SW 1271 (cell line): ENCODE results near the gene PLEKHA5.

Experiments used
- DNase-seq, 2 experiments: peaks; one replicate each; lab custom pipeline; 2025; lab: John Stamatoyannopoulos, UW

PLEKHA5 gene

GRCh38 chr12:19230896-19231295, 101.4 kb downstream of the PLEKHA5 start:
- no peak for DNase-seq

- no peak for DNase-seq
Observed at GRCh38 chr12:19234171-19234704, 104.7 kb downstream of the PLEKHA5 start.

- no peak for DNase-seq
Observed at GRCh38 chr12:19234981-19235871, 105.7 kb downstream of the PLEKHA5 start.

GRCh38 chr12:19236656-19237055, 107.1 kb downstream of the PLEKHA5 start:
- no peak for DNase-seq

GRCh38 chr12:19238540-19238939, 109.0 kb downstream of the PLEKHA5 start:
- DNase-seq: no peak

- no peak for DNase-seq
Observed at GRCh38 chr12:19239102-19239501, 109.6 kb downstream of the PLEKHA5 start.

- DNase-seq: no peak
Observed at GRCh38 chr12:19239616-19240234, 110.2 kb downstream of the PLEKHA5 start.

GRCh38 chr12:19242581-19242980, 113.0 kb downstream of the PLEKHA5 start:
- no peak for DNase-seq

GRCh38 chr12:19243551-19243950, 114.0 kb downstream of the PLEKHA5 start:
- DNase-seq: no peak

- DNase-seq: no peak
Observed at GRCh38 chr12:19244312-19244711, 114.8 kb downstream of the PLEKHA5 start.

GRCh38 chr12:19245106-19245505, 115.6 kb downstream of the PLEKHA5 start:
- no peak for DNase-seq

- DNase-seq: no peak
Observed at GRCh38 chr12:19245666-19246065, 116.1 kb downstream of the PLEKHA5 start.

GRCh38 chr12:19246933-19247332, 117.4 kb downstream of the PLEKHA5 start:
- DNase-seq: no peak

GRCh38 chr12:19248929-19249602, 119.5 kb downstream of the PLEKHA5 start:
- DNase-seq: no peak

- DNase-seq: no peak
Observed at GRCh38 chr12:19251481-19252132, 122.1 kb downstream of the PLEKHA5 start.

- no peak for DNase-seq
Observed at GRCh38 chr12:19260135-19260534, 130.6 kb downstream of the PLEKHA5 start.

- no peak for DNase-seq
Observed at GRCh38 chr12:19261773-19262172, 132.2 kb downstream of the PLEKHA5 start.

- no peak for DNase-seq
Observed at GRCh38 chr12:19263672-19264071, 134.1 kb downstream of the PLEKHA5 start.

- DNase-seq: peak; percentile 75 to 95
Observed at GRCh38 chr12:19273482-19274330, 144.2 kb downstream of the PLEKHA5 start.

- no peak for DNase-seq
Observed at GRCh38 chr12:19276767-19277166, 147.2 kb downstream of the PLEKHA5 start.

- no peak for DNase-seq
Observed at GRCh38 chr12:19277711-19278110, 148.2 kb downstream of the PLEKHA5 start.
